AG09309 (cell line): ENCODE data around the gene FOXP1.

Experiments used
- DNase-seq: peaks from one replicate; pipeline ENCODE4 v3.0.0-alpha.2; 2010; ENCODE audit warnings: low read depth
- H3K4me3 ChIP-seq: 2 replicates; pipeline ENCODE4 v1.5.1; 2011; ENCODE audit warnings: mild to moderate bottlenecking, low read depth, low read length, moderate library complexity; ENCODE audit not compliant: control insufficient read depth
- CTCF ChIP-seq: IDR thresholded peaks from 2 replicates; pipeline ENCODE4 v1.5.1; 2011; ENCODE audit warnings: mild to moderate bottlenecking, low read depth, low read length, inconsistent platforms; ENCODE audit not compliant: insufficient read depth, control insufficient read depth; ENCODE audit errors: missing control alignments

FOXP1 gene

DNA sequence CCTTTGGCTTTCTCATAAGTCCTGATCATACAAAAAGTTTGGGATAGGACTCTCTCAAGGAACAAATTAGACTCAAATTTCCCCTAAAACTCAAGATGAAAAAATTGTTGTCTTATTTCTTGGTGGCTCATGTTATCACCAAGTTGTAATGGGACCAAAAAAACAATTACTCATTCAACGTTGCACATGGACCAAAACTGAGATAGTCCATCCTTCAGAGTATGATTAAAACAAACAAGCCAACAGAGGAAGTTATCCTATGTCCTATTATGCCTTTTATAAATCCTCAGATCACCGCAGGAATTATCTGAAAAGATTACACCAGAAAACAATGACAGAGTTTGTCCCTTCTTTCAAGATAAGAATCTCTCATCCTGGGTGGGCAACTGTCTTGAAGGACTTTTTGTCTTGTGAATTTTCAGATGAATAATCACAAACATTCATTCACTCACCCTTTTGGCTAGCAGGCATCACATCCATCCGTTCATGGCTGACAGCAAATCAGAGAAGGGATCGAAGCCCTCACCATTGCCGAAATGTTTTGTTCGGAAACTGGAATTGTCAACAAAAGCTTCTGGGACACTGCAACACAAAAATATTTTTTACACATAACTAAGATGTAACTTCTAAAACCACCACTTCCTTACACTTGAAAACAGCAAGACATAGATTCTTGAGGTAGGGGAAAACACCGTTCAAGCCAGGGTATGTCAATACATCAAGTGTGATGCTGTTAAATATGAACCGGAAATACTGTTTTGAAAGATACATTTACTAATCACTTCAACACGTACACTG is 90.4 kb downstream of the FOXP1 start:
- no peak overlapping the region for H3K4me3 ChIP-seq
- TF ChIP-seq CTCF = no peak
- no peak for DNase-seq

DNA sequence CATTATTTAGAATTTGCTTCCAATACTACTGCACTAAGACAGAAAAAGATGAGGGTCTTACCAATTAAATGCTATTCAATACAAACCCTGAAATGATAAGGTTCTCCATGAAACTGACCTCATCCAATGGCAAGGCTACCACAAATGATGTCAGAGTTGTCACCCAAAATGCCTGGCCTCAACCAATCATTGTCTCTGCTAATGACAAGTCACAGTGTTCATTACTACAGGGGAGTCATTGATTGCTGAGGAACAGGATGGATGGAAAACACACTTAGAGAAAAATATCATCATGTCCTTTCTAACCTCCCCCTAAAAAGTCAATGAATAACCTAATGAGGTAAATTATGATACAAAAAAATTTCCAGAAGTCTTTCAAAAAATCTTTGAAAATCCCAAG is 91.0 kb downstream of the FOXP1 start:
- DNase-seq = no peak
- no peak overlapping the region for H3K4me3 ChIP-seq
- TF ChIP-seq CTCF = no peak

DNA sequence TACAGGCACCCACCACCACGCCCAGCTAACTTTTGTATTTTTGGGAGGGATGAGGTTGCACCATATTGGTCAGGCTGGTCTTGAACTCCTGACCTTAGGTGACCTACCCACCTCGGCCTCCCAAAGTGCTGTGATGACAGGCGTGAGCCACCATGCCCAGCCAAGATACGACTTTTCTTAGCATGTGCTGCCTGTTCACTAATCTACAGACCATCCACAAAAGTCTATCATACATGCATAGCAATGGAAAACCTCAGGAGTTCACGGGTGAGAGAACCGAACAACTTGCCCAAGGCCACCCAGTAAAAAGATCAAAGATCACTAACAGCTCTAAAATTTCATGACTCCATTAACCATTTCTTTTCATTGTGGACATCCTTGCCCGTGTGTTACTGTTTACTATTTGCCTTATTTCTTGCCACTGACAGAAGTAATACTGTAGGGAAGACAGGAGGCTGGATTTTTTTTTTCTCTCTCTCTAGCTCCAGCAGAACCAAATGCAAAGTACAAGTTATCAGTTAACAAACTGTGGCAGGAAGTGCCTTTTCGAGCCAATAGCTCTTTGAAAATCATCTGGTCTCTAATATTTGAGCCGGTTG is 92.3 kb downstream of the FOXP1 start:
- H3K4me3 ChIP-seq = no peak overlapping the region
- TF ChIP-seq CTCF = no peak
- DNase-seq = no peak

DNA sequence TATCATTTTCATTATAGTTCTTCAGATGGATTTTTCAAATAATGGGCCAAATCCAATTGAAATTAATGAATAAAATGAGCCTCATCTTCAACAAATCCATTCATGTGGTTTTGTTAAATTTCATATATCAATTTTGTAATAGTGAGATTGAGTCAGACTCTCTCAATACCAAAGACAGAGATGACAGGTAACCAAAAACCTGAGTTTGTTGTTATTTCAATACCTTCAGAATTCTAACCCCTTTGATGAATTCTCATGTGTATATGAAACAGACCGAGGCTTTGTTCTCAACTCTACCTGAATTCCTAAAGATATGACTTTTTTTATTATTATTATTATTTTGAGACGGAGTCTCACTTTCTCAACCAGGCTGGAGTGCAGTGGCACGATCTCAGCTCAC is 92.8 kb downstream of the FOXP1 start:
- DNase-seq = no peak
- no peak for TF ChIP-seq CTCF
- no peak overlapping the region for H3K4me3 ChIP-seq

- no peak for TF ChIP-seq CTCF
- no peak overlapping the region for H3K4me3 ChIP-seq
- DNase-seq = no peak
Measured at GRCh38 chr3:71489315-71489761, 94.2 kb downstream of the FOXP1 start.

GRCh38 chr3:71488882-71489281 is 94.6 kb downstream of the FOXP1 start:
- TF ChIP-seq CTCF = no peak
- no peak overlapping the region for H3K4me3 ChIP-seq
- no peak for DNase-seq
